Measurements from ENCODE around the gene SLC1A4. TPM values are rescaled to one million over a fixed set of nuclear protein-coding genes. Genes with fewer than 3 reads are reported as not detected.
A peak's percentile ranks its signal among the peaks of the same experiment; 100 is the strongest.

Gene SLC1A4
- total RNA-seq, 4 donors from 2014 or later = 2.7 to 12.4 (median 3.4) TPM

DNA sequence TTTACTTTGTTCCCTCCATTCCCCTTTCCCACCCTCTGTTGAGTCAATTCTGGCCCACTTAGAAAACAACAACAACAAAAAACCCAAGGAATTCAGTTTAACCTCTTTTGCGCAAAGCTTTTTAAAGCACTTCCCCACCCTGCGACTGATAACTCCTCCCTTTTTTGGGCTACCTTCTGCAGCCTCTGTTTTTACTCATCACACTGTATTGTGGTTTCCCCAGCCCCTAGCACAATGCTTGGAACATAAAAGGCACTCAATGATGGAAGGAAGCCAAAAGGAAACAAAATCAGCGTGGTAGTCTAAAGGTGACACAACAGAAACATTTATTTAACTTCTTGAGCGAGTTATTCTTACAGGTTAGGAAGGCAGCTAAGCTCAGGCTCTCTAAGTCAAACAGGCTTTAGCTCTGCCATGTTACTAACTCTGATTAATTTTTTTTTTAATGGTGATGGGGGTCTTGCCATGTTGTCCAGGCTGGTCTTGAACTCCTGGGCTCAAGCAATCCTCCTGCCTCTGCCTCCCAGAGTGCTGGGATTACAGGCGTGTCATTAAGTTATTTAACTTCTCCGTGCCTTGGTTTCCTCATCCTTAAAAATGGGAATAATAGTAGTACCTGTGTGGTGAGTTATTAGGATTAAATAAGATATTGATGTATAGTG, 68.3 kb downstream of the SLC1A4 start:
- Histone ChIP-seq H3K36me3 (no peaks in the 10 kb centered on the region), H3K27me3 (no peaks in the 10 kb centered on the region), H3K4me1 (peaks cover 0 to 25% (median 7%) of the 10 kb centered on the region in 4 donors), H3K9me3 (no peaks in the 10 kb centered on the region), H3K4me3 (peak overlapping the region; percentile 76 to 93 (median 87)), H3K27ac (peak overlapping the region; percentile 78 to 95 (median 89))
- no peak for TF ChIP-seq POLR2A (IDR thresholded peaks at IDR 0.05)
- no peak for TF ChIP-seq CTCF (IDR thresholded peaks at IDR 0.05)
- DNase-seq = peak in 1 of 3 donors; percentile 38

GRCh38 chr2:65059071-65059470, 69.9 kb downstream of the SLC1A4 start:
- Histone ChIP-seq H3K27ac (peak overlapping the region in 1 of 4 donors; percentile 28), H3K36me3 (no peaks in the 10 kb centered on the region), H3K4me1 (peaks cover 0 to 38% (median 7%) of the 10 kb centered on the region in 4 donors), H3K4me3 (no peak overlapping the region), H3K9me3 (no peaks in the 10 kb centered on the region), H3K27me3 (no peaks in the 10 kb centered on the region)
- no peak for DNase-seq
- TF ChIP-seq CTCF (IDR thresholded peaks at IDR 0.05) = no peak
- TF ChIP-seq POLR2A (IDR thresholded peaks at IDR 0.05) = no peak

GRCh38 chr2:65061146-65061909, 72.1 kb downstream of the SLC1A4 start:
- H3K27ac ChIP-seq = no peak overlapping the region
- no peaks in the 10 kb centered on the region for H3K36me3 ChIP-seq
- H3K4me3 ChIP-seq = no peak overlapping the region
- DNase-seq = no peak
- TF ChIP-seq CTCF (IDR thresholded peaks at IDR 0.05) (no peak), POLR2A (IDR thresholded peaks at IDR 0.05) (no peak)
- H3K27me3 ChIP-seq = no peaks in the 10 kb centered on the region
- H3K4me1 ChIP-seq = peaks cover 0 to 40% (median 5%) of the 10 kb centered on the region in 4 donors
- no peaks in the 10 kb centered on the region for H3K9me3 ChIP-seq

DNA sequence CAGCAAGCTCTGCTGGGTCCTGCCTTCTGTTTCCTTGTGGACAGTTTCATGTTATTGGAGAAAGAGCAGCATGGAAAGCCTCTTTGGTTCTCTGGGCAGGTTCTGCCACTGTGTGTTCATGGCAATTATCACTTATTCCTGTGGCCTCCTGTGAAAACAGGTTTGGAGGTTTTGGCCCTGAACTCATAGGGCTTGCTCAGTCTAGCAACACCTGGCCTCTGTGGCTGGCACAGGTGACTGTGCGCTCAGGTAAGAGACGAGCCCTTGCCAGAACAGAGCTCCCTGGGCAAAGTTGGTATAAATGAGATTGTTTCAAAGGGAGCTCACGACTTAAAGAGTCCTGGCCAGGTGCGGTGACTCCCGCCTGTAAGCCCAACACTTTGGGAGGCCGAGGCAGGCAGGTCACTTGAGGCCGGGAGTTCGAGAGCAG, 72.7 kb downstream of the SLC1A4 start:
- H3K27me3 ChIP-seq = no peaks in the 10 kb centered on the region
- peaks cover 0 to 40% (median 5%) of the 10 kb centered on the region in 4 donors for H3K4me1 ChIP-seq
- no peak overlapping the region for H3K27ac ChIP-seq
- H3K4me3 ChIP-seq = no peak overlapping the region
- DNase-seq = no peak
- H3K36me3 ChIP-seq = no peaks in the 10 kb centered on the region
- no peaks in the 10 kb centered on the region for H3K9me3 ChIP-seq
- TF ChIP-seq CTCF (IDR thresholded peaks at IDR 0.05) (no peak), POLR2A (IDR thresholded peaks at IDR 0.05) (no peak)

DNA sequence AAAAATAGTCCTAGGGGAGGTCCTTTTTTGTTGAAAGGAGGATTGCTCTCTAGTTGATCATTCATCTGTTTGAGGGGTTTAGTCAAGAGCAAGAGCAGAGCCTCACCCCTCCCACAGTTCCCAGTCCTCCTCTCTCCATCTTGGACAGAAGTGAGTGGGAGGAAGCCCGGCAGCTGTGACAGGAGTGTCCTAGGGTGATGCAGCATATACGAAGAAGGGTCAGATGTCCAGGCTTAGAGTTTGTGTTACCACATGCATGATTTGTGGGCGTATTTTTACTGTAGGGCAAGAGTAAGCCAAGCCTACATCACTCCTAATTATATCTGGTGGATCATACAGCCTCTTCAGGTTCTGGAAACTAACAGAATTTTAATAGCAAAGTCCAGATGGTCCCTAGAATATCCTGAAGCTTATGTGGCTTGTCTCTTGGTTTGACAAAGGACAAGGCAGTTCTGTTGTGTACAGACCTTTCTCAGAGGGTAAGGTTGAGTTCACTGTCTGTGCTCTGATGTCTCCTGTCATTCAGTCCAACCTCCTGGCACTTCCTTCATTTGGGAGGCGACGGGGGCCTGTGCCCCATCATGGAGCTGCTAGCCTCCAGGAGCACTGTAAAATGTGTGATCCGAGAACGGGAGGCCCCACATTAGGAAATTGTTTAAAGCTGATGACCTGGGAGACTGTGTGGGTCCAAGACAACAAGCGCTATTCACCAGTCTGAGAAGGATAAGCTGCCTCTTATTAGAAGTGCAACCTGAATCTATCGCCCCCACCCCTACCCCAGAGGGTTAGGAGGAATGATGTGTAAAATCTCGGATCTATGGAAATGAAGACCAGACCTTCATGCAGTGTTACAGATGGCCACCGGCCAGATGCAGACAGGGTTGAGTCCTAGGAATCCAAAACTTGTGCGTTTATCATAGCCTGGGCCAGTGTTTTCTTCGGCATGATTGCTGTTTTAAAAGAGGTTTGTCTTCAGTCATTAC, 73.9 kb downstream of the SLC1A4 start:
- Histone ChIP-seq H3K27ac (no peak overlapping the region), H3K9me3 (no peaks in the 10 kb centered on the region), H3K27me3 (no peaks in the 10 kb centered on the region), H3K36me3 (no peaks in the 10 kb centered on the region), H3K4me3 (no peak overlapping the region), H3K4me1 (peaks cover 0 to 29% (median under 1%) of the 10 kb centered on the region in 4 donors)
- DNase-seq = no peak
- TF ChIP-seq POLR2A (IDR thresholded peaks at IDR 0.05) (no peak), CTCF (IDR thresholded peaks at IDR 0.05) (no peak)
